HCT116 (cell line): ENCODE measurements around the gene BRD4. TPM values are rescaled to one million over a fixed set of nuclear protein-coding genes. Genes with fewer than 3 reads are reported as not detected.

Experiments
- ATAC-seq: fragments of 200-7000 bp; cut with Tn5 transposase; 2 replicates; pipeline ENCODE4 v1.9.1; 2020; ENCODE audit warnings: mild to moderate bottlenecking, moderate library complexity
- BruUV-seq: library from RNA; stranded (reverse); fragments of 400-500 nt; replicated peaks from 2 replicates; lab custom pipeline; 2021; lab: Mats Ljungman, UMichigan
- CTCF ChIA-PET: fragments of 300-600 bp; sonication (Branson Sonifier 250); formaldehyde crosslinking; loops from one replicate; lab custom pipeline; 2021; ENCODE audit warnings: antibody characterized with exemption; lab: Charles Lee
- POLR2A ChIA-PET: fragments of 300-600, 350-600 bp; sonication (Branson Sonifier 250); formaldehyde crosslinking; loops from one replicate; lab custom pipeline; 2021; ENCODE audit warnings: antibody characterized with exemption; lab: Charles Lee
- RAD21 ChIA-PET, 2 experiments: fragments of 300-600 bp; sonication (Branson Sonifier 250); formaldehyde crosslinking; loops; one replicate each; lab custom pipeline; 2023; ENCODE audit warnings: low total read pairs in 2 of 2; ENCODE audit not compliant: uncharacterized antibody in 2 of 2, unreplicated experiment in 2 of 2, low non-redundant PET in 1 of 2; lab: Charles Lee
- DNase-seq: peaks from one replicate; pipeline ENCODE4 v3.0.0-alpha.2; 2010; ENCODE audit warnings: low read depth, low spot score
- H2AFZ ChIP-seq: fragments of 200-600 bp; shearing (Covaris generic), sonication (generic); 2 replicates; pipeline ENCODE4 v1.6.1; 2017; ENCODE audit warnings: low read depth, mixed run types, mixed read lengths, antibody characterized with exemption, low read length; ENCODE audit not compliant: poor library complexity, severe bottlenecking
- H3K27ac ChIP-seq: 2 replicates; pipeline ENCODE4 v1.5.1; 2012; ENCODE audit warnings: low read depth, low read length
- H3K27me3 ChIP-seq: fragments of 200-600 bp; sonication (generic); 2 replicates; pipeline ENCODE4 v1.6.1; 2016; ENCODE audit warnings: mixed run types, low read length, mixed read lengths; ENCODE audit not compliant: insufficient read depth
- H3K36me3 ChIP-seq, 2 experiments: fragments of 200-500 bp in 1 of 2; fragments of 200-600 bp in 1 of 2; sonication (Bioruptor generic) in 1 of 2; sonication (generic) in 1 of 2; 2 replicates each; pipeline versions ENCODE4 v1.5.1 to v1.6.1; 2014 to 2016; ENCODE audit warnings: low read length in 2 of 2, inconsistent platforms in 1 of 2, mixed read lengths in 1 of 2, mixed run types in 1 of 2; ENCODE audit not compliant: insufficient read depth in 2 of 2, control insufficient read depth in 1 of 2
- H3K4me1 ChIP-seq, 2 experiments: fragments of 200-600 bp in 1 of 2; sonication (generic) in 1 of 2; 2 replicates each; pipeline versions ENCODE4 v1.5.1 to v1.6.1; 2012 to 2017; ENCODE audit warnings: low read length in 2 of 2, inconsistent platforms in 1 of 2, mild to moderate bottlenecking in 1 of 2, mixed read lengths in 1 of 2, mixed run types in 1 of 2, moderate library complexity in 1 of 2; ENCODE audit not compliant: insufficient read depth in 2 of 2, control insufficient read depth in 1 of 2
- H3K4me2 ChIP-seq: fragments of 200-600 bp; sonication (generic); 2 replicates; pipeline ENCODE4 v1.6.1; 2017; ENCODE audit warnings: mixed run types, low read length, mixed read lengths
- H3K4me3 ChIP-seq, 2 experiments: fragments of 200-600 bp in 1 of 2; sonication (generic) in 1 of 2; replicated peaks in 1 of 2; 2 replicates each; pipeline ENCODE4 v1.5.1; 2011 to 2016; ENCODE audit warnings: low read length in 2 of 2, control low read depth in 1 of 2, low read depth in 1 of 2, mild to moderate bottlenecking in 1 of 2, mixed read lengths in 1 of 2, mixed run types in 1 of 2
- H3K79me2 ChIP-seq: fragments of 200-600 bp; sonication (generic); 2 replicates; pipeline ENCODE4 v1.6.1; 2017; ENCODE audit warnings: mild to moderate bottlenecking, mixed run types, low read length, moderate library complexity, mixed read lengths; ENCODE audit not compliant: insufficient read depth
- H3K9ac ChIP-seq: fragments of 200-600 bp; sonication (generic); 2 replicates; pipeline ENCODE4 v1.6.1; 2016; ENCODE audit warnings: low read length, mixed read lengths
- H3K9me2 ChIP-seq: fragments of 200-600 bp; sonication (generic), shearing (Covaris generic); 2 replicates; pipeline ENCODE4 v1.6.1; 2017; ENCODE audit warnings: mixed run types, mild to moderate bottlenecking, moderate library complexity; ENCODE audit not compliant: insufficient read depth
- H3K9me3 ChIP-seq, 2 experiments: fragments of 200-500 bp in 1 of 2; fragments of 200-600 bp in 1 of 2; sonication (Bioruptor generic) in 1 of 2; sonication (generic) in 1 of 2; 2 replicates each; pipeline ENCODE4 v1.6.1; 2014 to 2017; ENCODE audit warnings: low read length in 2 of 2, mixed read lengths in 2 of 2, inconsistent platforms in 1 of 2, low read depth in 1 of 2, mild to moderate bottlenecking in 1 of 2, mixed run types in 1 of 2, moderate library complexity in 1 of 2; ENCODE audit not compliant: control insufficient read depth in 1 of 2, insufficient read depth in 1 of 2
- H4K20me1 ChIP-seq: fragments of 200-600 bp; sonication (generic), shearing (Covaris generic); 2 replicates; pipeline ENCODE4 v1.6.1; 2017; ENCODE audit warnings: mixed run types, mild to moderate bottlenecking, moderate library complexity; ENCODE audit not compliant: insufficient read depth
- CEBPB ChIP-seq: IDR thresholded peaks from 2 replicates; pipeline ENCODE4 v1.6.1; 2012; ENCODE audit warnings: low read depth
- EGR1 ChIP-seq: IDR thresholded peaks from 2 replicates; pipeline ENCODE4 v1.6.1; 2012; ENCODE audit warnings: low read depth
- ELF1 ChIP-seq: IDR thresholded peaks from 2 replicates; pipeline ENCODE4 v1.6.1; 2012; ENCODE audit warnings: low read depth, borderline replicate concordance
- FOSL1 ChIP-seq: IDR thresholded peaks from 2 replicates; pipeline ENCODE4 v1.6.1; 2012; ENCODE audit warnings: low read depth
- JUND ChIP-seq: IDR thresholded peaks from 2 replicates; pipeline ENCODE4 v1.6.1; 2012
- POLR2A ChIP-seq: IDR thresholded peaks from 2 replicates; pipeline ENCODE4 v1.7.0; 2011; ENCODE audit warnings: borderline replicate concordance; ENCODE audit not compliant: insufficient read depth, insufficient read length; ENCODE audit errors: extremely low read depth
- POLR2AphosphoS5 ChIP-seq: IDR thresholded peaks from 2 replicates; pipeline ENCODE4 v1.6.1; 2011; ENCODE audit warnings: mild to moderate bottlenecking, low read depth, low read length, moderate library complexity
- SIN3A ChIP-seq: IDR thresholded peaks from 2 replicates; pipeline ENCODE4 v1.6.1; 2012; ENCODE audit warnings: low read depth
- TCF7L2 ChIP-seq: IDR thresholded peaks from 2 replicates; pipeline ENCODE4 v1.7.0; 2011; ENCODE audit warnings: borderline replicate concordance, inconsistent platforms; ENCODE audit not compliant: insufficient read depth, insufficient read length; ENCODE audit errors: extremely low read depth
- YY1 ChIP-seq: IDR thresholded peaks from 2 replicates; pipeline ENCODE4 v1.6.1; 2011; ENCODE audit warnings: low read length, low read depth, moderate library complexity, mild to moderate bottlenecking; ENCODE audit not compliant: insufficient replicate concordance; ENCODE audit errors: extremely low read depth
- ZFX ChIP-seq: fragments of 450-650 bp; IDR thresholded peaks from 2 replicates; pipeline ENCODE4 v1.6.1; 2017
- intact Hi-C: fragments of 100-400 bp; cut with micrococcal nuclease; formaldehyde crosslinking; loops from 2 replicates; pipeline ENCODE4 v1.10.0; 2022
- total RNA-seq: library from RNA; stranded (reverse); gene quantifications from one replicate; pipeline ENCODE4 v1.2.1, GENCODE V29; 2021; ENCODE audit not compliant: unreplicated experiment
- TF ChIP-seq, protein P1 (sequence below), 3 experiments: fragments of 200-600 bp in 1 of 3; sonication (generic) in 1 of 3; IDR thresholded peaks in 2 of 3; conservative IDR thresholded peaks in 1 of 3; 2 replicates each; pipeline ENCODE4 v1.5.1; 2012 to 2017; ENCODE audit warnings: low read depth in 2 of 3, low read length in 2 of 3, antibody characterized with exemption in 1 of 3, borderline replicate concordance in 1 of 3, control low read depth in 1 of 3, mild to moderate bottlenecking in 1 of 3, mixed read lengths in 1 of 3, mixed run types in 1 of 3, moderate library complexity in 1 of 3; ENCODE audit not compliant: insufficient read depth in 1 of 3
- TF ChIP-seq, protein P2 (sequence below): IDR thresholded peaks from 2 replicates; pipeline ENCODE4 v1.6.1; 2012; ENCODE audit warnings: low read depth
- TF ChIP-seq, protein P3 (sequence below): IDR thresholded peaks from 2 replicates; pipeline ENCODE4 v1.6.1; 2012

The BRD4 gene
- total RNA-seq, 1 experiment from 2014 or later: 52.9 TPM

DNA sequence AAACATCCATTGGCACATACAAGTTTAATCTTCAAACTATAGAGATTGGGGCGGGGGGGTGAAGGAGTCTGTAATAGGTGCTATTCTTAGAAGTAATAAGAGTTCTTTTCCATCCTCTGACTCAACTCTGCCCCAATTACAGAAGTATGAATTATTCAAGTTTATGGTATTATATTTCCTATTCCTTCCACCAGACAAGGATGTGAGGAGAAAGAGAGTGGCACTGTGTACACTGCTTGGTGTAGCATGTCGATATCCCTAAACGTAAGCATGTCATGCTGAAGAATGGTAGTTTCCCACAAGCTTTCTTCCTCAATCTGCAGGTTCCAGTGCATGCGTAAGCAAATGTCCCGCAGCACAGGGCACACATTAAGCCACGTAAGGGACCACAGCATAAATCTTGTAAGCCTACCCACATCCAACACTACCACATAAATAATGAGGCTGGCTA is 14.1 kb downstream of the BRD4 start:
- Histone ChIP-seq H3K4me1 (no peaks in the 10 kb centered on the region; a peak in 1 of 4 replicates), H3K36me3 (no peaks in the 10 kb centered on the region)

DNA sequence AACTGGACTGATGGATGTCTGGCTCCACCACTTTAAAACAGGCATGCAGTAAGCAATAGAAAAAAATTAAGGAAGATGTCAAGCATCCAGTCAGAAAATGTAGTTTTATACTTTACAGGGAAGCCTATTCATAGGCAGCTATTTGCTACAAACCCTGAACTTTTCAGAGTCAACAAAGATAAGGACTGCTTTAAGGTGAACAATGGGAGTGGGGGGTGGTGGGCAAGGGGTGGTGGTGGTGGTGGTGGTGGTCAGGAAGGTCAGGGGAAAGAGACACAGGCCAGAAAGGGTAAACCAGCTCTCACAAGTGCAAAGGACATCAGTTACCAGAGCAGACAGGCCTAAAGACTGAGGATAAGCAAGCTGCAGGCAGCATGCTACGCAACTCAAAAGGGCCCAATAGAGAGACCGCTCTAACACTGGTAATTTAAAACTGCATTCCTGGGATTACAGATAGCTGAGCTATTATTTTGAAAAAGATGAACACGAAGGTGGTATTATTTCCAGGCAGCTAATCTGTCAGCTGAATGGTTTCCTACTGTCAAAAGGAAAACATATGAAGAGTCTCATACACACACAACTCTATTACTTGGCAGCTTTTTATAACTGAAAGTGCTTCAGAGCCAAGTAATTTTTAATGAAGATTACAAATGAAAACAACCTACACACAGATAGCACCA is 14.8 kb downstream of the BRD4 start:
- ChIA-PET RAD21 (no interaction called here), CTCF (no interaction called here)
- BruUV-seq: no TSS peak
- TF ChIP-seq, protein P1, sequence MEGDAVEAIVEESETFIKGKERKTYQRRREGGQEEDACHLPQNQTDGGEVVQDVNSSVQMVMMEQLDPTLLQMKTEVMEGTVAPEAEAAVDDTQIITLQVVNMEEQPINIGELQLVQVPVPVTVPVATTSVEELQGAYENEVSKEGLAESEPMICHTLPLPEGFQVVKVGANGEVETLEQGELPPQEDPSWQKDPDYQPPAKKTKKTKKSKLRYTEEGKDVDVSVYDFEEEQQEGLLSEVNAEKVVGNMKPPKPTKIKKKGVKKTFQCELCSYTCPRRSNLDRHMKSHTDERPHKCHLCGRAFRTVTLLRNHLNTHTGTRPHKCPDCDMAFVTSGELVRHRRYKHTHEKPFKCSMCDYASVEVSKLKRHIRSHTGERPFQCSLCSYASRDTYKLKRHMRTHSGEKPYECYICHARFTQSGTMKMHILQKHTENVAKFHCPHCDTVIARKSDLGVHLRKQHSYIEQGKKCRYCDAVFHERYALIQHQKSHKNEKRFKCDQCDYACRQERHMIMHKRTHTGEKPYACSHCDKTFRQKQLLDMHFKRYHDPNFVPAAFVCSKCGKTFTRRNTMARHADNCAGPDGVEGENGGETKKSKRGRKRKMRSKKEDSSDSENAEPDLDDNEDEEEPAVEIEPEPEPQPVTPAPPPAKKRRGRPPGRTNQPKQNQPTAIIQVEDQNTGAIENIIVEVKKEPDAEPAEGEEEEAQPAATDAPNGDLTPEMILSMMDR (IDR thresholded peaks at IDR 0.05 in 2 of 3, conservative IDR thresholded peaks at IDR 0.05 in 1 of 3; ENCODE audit: borderline replicate concordance in 1 of 3, insufficient read depth in 1 of 3, low read depth in 2 of 3, low read length in 2 of 3): no peak
- no peak for TF ChIP-seq TCF7L2
- TF ChIP-seq, protein P2, sequence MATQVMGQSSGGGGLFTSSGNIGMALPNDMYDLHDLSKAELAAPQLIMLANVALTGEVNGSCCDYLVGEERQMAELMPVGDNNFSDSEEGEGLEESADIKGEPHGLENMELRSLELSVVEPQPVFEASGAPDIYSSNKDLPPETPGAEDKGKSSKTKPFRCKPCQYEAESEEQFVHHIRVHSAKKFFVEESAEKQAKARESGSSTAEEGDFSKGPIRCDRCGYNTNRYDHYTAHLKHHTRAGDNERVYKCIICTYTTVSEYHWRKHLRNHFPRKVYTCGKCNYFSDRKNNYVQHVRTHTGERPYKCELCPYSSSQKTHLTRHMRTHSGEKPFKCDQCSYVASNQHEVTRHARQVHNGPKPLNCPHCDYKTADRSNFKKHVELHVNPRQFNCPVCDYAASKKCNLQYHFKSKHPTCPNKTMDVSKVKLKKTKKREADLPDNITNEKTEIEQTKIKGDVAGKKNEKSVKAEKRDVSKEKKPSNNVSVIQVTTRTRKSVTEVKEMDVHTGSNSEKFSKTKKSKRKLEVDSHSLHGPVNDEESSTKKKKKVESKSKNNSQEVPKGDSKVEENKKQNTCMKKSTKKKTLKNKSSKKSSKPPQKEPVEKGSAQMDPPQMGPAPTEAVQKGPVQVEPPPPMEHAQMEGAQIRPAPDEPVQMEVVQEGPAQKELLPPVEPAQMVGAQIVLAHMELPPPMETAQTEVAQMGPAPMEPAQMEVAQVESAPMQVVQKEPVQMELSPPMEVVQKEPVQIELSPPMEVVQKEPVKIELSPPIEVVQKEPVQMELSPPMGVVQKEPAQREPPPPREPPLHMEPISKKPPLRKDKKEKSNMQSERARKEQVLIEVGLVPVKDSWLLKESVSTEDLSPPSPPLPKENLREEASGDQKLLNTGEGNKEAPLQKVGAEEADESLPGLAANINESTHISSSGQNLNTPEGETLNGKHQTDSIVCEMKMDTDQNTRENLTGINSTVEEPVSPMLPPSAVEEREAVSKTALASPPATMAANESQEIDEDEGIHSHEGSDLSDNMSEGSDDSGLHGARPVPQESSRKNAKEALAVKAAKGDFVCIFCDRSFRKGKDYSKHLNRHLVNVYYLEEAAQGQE: no peak
- no peak for TF ChIP-seq EGR1
- TF ChIP-seq ELF1: no peak
- TF ChIP-seq JUND: no peak
- no peak for TF ChIP-seq SIN3A
- TF ChIP-seq FOSL1: no peak
- no peak for TF ChIP-seq POLR2A
- TF ChIP-seq CEBPB: no peak
- TF ChIP-seq YY1: no peak
- no peak for TF ChIP-seq POLR2AphosphoS5

More for the DNA sequence above, 14.1 kb downstream of the BRD4 start:
- Histone ChIP-seq H3K4me2 (no peak overlapping the region), H4K20me1 (peaks cover 15% of the 10 kb centered on the region), H3K9ac (no peak overlapping the region), H3K9me2 (no peaks in the 10 kb centered on the region), H3K27ac (no peak overlapping the region), H3K79me2 (peaks cover 96% of the 10 kb centered on the region), H3K9me3 (no peaks in the 10 kb centered on the region), H2AFZ (no peak overlapping the region), H3K4me3 (no peak overlapping the region), H3K27me3 (no peaks in the 10 kb centered on the region)
- RAD21 ChIA-PET: no interaction called here
- no peak for DNase-seq
- CTCF ChIA-PET: no interaction called here
- intact Hi-C loops: no loop called here
- POLR2A ChIA-PET: interaction anchor here (1.4 kb wide), 1 partner anchor 30 kb away, joined by 3 read pairs; no protein-coding TSS in a partner anchor
- ATAC-seq: no peak
- TF ChIP-seq, protein P3, sequence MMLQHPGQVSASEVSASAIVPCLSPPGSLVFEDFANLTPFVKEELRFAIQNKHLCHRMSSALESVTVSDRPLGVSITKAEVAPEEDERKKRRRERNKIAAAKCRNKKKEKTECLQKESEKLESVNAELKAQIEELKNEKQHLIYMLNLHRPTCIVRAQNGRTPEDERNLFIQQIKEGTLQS: no peak
- TF ChIP-seq ZFX: no peak
- no peak for TF ChIP-seq TCF7L2
- no peak for TF ChIP-seq CEBPB
- no TSS peak for BruUV-seq

More for the DNA sequence above, 14.8 kb downstream of the BRD4 start:
- no peaks in the 10 kb centered on the region for H3K9me2 ChIP-seq
- no peak overlapping the region for H2AFZ ChIP-seq
- no peaks in the 10 kb centered on the region for H3K9me3 ChIP-seq
- H3K27ac ChIP-seq: no peak overlapping the region
- no peaks in the 10 kb centered on the region for H3K27me3 ChIP-seq
- intact Hi-C loops: no loop called here
- H4K20me1 ChIP-seq: peaks cover 13% of the 10 kb centered on the region
- no peak overlapping the region for H3K9ac ChIP-seq
- no peak overlapping the region for H3K4me2 ChIP-seq
- POLR2A ChIA-PET: interaction anchor here (1.4 kb wide), 1 partner anchor 29 kb away, joined by 3 read pairs; no protein-coding TSS in a partner anchor
- no peak for DNase-seq
- H3K4me3 ChIP-seq: no peak overlapping the region
- H3K4me1 ChIP-seq: no peaks in the 10 kb centered on the region; a peak in 1 of 4 replicates
- ATAC-seq: no peak
- H3K79me2 ChIP-seq: peaks cover 97% of the 10 kb centered on the region
- H3K36me3 ChIP-seq: no peaks in the 10 kb centered on the region
